HepG2 (cell line): Measurements from ENCODE around the gene HNF1B.

Experiments used
- ATF2 ChIP-seq: sonication (generic); formaldehyde crosslinking; IDR thresholded peaks from 2 replicates; pipeline ENCODE4 v1.4.0; 2020; ENCODE audit warnings: missing genetic modification reagents
- ZNF160 ChIP-seq: sonication (generic); formaldehyde crosslinking; IDR thresholded peaks from 2 replicates; pipeline ENCODE4 v1.8.0; 2022; ENCODE audit warnings: mild to moderate bottlenecking, inconsistent platforms, missing genetic modification reagents
- ZNF232 ChIP-seq: sonication (generic); formaldehyde crosslinking; IDR thresholded peaks from 2 replicates; pipeline ENCODE4 v1.4.0; 2020; ENCODE audit warnings: missing genetic modification reagents, borderline replicate concordance

DNA sequence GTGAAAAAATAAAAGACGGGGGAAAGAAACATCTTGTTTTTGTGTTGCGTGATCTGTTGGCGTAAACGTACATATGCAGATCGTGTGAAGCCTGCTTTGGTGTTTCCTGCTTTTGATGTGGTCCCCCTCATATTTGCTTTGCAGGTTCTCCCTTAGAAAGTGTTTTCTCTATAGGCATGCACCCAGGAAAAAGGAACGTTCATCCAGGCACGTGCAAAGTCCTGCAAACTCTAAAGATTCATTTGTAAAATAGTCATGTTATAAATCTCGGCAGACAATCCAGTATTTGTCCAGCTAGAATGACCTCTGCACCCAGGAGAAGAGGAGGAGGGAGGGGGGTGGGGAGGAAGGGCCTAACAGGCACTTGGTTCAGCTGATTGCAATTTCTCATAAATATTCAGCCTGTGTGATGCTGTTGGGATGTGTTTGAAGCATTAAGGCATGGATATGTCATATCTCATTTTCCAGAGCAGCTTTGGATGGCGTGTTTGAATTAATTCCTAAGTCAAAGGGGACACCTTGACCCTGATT is 61.3 kb downstream of the HNF1B start:
- no peak for TF ChIP-seq ZNF160
- TF ChIP-seq ATF2 (CRISPR knock-in tag), result peak; percentile 54; the same call in 1 of the 2 replicates
- no peak for TF ChIP-seq ZNF232 (CRISPR knock-in tag)
